ENCODE measurements around the gene ENPP5. TPM values are rescaled to one million over a fixed set of nuclear protein-coding genes. Genes with fewer than 3 reads are reported as not detected.

The ENPP5 gene
- total and polyA plus RNA-seq, 10 of the 15 experiments (the other 5 are each of a cell fraction or from before 2014, with no cell fraction given): 0.05 to 0.07 TPM; not detected in 8

DNA sequence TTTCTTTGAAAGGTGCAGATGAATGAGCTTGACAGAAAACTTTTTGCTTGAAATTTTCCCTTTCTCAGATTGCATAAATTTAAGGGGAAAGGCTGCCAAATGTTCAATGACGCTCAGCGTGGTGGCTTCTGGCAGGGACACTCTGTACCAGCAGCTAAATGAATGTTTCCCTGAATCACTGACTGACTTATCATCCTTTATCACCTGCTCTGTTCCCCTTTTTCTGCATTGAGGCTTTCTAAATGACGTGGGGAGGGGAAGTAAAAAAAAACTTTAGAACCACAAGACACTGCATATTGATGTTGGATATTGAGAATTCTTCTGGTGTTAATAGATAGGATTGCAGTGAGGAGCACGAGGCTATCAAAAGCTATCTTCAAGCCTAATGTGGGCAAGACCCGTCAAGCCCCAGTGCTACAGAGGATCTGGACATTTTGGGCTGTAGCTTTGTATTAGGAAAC is 46.9 kb upstream of the ENPP5 start (continued):
- TF ChIP-seq, protein P1, sequence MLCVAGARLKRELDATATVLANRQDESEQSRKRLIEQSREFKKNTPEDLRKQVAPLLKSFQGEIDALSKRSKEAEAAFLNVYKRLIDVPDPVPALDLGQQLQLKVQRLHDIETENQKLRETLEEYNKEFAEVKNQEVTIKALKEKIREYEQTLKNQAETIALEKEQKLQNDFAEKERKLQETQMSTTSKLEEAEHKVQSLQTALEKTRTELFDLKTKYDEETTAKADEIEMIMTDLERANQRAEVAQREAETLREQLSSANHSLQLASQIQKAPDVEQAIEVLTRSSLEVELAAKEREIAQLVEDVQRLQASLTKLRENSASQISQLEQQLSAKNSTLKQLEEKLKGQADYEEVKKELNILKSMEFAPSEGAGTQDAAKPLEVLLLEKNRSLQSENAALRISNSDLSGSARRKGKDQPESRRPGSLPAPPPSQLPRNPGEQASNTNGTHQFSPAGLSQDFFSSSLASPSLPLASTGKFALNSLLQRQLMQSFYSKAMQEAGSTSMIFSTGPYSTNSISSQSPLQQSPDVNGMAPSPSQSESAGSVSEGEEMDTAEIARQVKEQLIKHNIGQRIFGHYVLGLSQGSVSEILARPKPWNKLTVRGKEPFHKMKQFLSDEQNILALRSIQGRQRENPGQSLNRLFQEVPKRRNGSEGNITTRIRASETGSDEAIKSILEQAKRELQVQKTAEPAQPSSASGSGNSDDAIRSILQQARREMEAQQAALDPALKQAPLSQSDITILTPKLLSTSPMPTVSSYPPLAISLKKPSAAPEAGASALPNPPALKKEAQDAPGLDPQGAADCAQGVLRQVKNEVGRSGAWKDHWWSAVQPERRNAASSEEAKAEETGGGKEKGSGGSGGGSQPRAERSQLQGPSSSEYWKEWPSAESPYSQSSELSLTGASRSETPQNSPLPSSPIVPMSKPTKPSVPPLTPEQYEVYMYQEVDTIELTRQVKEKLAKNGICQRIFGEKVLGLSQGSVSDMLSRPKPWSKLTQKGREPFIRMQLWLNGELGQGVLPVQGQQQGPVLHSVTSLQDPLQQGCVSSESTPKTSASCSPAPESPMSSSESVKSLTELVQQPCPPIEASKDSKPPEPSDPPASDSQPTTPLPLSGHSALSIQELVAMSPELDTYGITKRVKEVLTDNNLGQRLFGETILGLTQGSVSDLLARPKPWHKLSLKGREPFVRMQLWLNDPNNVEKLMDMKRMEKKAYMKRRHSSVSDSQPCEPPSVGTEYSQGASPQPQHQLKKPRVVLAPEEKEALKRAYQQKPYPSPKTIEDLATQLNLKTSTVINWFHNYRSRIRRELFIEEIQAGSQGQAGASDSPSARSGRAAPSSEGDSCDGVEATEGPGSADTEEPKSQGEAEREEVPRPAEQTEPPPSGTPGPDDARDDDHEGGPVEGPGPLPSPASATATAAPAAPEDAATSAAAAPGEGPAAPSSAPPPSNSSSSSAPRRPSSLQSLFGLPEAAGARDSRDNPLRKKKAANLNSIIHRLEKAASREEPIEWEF (IDR thresholded peaks at IDR 0.05; ENCODE audit: insufficient replicate concordance, low read depth, low read length): no peak
- TF ChIP-seq, protein P2, sequence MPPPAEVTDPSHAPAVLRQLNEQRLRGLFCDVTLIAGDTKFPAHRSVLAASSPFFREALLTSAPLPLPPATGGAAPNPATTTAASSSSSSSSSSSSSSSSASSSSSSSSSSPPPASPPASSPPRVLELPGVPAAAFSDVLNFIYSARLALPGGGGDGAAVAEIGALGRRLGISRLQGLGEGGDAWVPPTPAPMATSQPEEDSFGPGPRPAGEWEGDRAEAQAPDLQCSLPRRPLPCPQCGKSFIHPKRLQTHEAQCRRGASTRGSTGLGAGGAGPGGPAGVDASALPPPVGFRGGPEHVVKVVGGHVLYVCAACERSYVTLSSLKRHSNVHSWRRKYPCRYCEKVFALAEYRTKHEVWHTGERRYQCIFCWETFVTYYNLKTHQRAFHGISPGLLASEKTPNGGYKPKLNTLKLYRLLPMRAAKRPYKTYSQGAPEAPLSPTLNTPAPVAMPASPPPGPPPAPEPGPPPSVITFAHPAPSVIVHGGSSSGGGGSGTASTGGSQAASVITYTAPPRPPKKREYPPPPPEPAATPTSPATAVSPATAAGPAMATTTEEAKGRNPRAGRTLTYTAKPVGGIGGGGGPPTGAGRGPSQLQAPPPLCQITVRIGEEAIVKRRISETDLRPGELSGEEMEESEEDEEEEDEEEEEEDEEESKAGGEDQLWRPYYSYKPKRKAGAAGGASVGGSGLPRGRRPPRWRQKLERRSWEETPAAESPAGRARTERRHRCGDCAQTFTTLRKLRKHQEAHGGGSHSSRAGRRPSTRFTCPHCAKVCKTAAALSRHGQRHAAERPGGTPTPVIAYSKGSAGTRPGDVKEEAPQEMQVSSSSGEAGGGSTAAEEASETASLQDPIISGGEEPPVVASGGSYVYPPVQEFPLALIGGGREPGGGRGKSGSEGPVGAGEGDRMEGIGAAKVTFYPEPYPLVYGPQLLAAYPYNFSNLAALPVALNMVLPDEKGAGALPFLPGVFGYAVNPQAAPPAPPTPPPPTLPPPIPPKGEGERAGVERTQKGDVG (CRISPR knock-in tag; IDR thresholded peaks at IDR 0.05): no peak
- TF ChIP-seq, protein P3, sequence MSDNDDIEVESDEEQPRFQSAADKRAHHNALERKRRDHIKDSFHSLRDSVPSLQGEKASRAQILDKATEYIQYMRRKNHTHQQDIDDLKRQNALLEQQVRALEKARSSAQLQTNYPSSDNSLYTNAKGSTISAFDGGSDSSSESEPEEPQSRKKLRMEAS (IDR thresholded peaks at IDR 0.05; ENCODE audit: low read depth, low read length): no peak
- TF ChIP-seq MTA2 (IDR thresholded peaks at IDR 0.05; ENCODE audit: low read depth) (peak; percentile 86; the same call in 1 of the 2 replicates), ZNF24 (IDR thresholded peaks at IDR 0.05) (peak; percentile 57; the same call in 1 of the 2 replicates), CREM (IDR thresholded peaks at IDR 0.05; ENCODE audit: low read depth) (peak; percentile 76), FOXM1 (IDR thresholded peaks at IDR 0.05; ENCODE audit: low read depth, low read length) (peak; percentile 67), MTA3 (IDR thresholded peaks at IDR 0.05; ENCODE audit: borderline replicate concordance, low read length) (peak; percentile 56; the same call in 1 of the 2 replicates), TCF12 (IDR thresholded peaks at IDR 0.05; ENCODE audit: low read depth, low read length) (0 out of 2 replicates have a peak, but pooled peaks have one; percentile 31), ZBED1 (IDR thresholded peaks at IDR 0.05; ENCODE audit: borderline replicate concordance) (0 out of 2 replicates have a peak, but pooled peaks have one; percentile 38), NBN (IDR thresholded peaks at IDR 0.05) (0 out of 2 replicates have a peak, but pooled peaks have one; percentile 29), RCOR1 (conservative IDR thresholded peaks at IDR 0.05; ENCODE audit: low read depth, low read length) (no peak), ZNF217 (IDR thresholded peaks at IDR 0.05) (0 out of 2 replicates have a peak, but pooled peaks have one; percentile 55), EP300 (IDR thresholded peaks at IDR 0.05; ENCODE audit: borderline replicate concordance in 1 of 2, control insufficient read depth in 1 of 2, low read depth in 2 of 2, low read length in 2 of 2) (peak; percentile 55 to 89; a peak in 2 of 4 replicates), BCL11A (IDR thresholded peaks at IDR 0.05; ENCODE audit: low read depth, low read length) (peak; percentile 74), CHD2 (IDR thresholded peaks at IDR 0.05; ENCODE audit: borderline replicate concordance, low read depth, low read length) (no peak), EZH2 (IDR thresholded peaks at IDR 0.05; ENCODE audit: borderline replicate concordance, control insufficient read depth, low read depth, low read length) (no peak), SP1 (IDR thresholded peaks at IDR 0.05; ENCODE audit: low read depth, low read length) (peak; percentile 22), SUPT20H (IDR thresholded peaks at IDR 0.05; ENCODE audit: borderline replicate concordance, control insufficient read depth, low read depth, low read length) (no peak), RAD21 (IDR thresholded peaks at IDR 0.05; ENCODE audit: insufficient read depth, low read depth, low read length) (no peak), SMAD5 (IDR thresholded peaks at IDR 0.05; ENCODE audit: low read depth) (no peak)
- TF ChIP-seq, protein P4, sequence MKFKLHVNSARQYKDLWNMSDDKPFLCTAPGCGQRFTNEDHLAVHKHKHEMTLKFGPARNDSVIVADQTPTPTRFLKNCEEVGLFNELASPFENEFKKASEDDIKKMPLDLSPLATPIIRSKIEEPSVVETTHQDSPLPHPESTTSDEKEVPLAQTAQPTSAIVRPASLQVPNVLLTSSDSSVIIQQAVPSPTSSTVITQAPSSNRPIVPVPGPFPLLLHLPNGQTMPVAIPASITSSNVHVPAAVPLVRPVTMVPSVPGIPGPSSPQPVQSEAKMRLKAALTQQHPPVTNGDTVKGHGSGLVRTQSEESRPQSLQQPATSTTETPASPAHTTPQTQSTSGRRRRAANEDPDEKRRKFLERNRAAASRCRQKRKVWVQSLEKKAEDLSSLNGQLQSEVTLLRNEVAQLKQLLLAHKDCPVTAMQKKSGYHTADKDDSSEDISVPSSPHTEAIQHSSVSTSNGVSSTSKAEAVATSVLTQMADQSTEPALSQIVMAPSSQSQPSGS (IDR thresholded peaks at IDR 0.05; ENCODE audit: low read length): peak; percentile 83
